GM06990 (cell line): ENCODE results near the gene OR4C45.
"Not testable (repeated sequence)": the region's sequence is repeated elsewhere in the genome, so short reads cannot be mapped to it uniquely, and the experiment has no call there.

Experiments used
- DNase-seq: peaks from one replicate; pipeline ENCODE4 v3.0.0-alpha.2; 2011; ENCODE audit not compliant: insufficient read length; ENCODE audit errors: extremely low read depth
- H3K27me3 ChIP-seq: replicated peaks from 2 replicates; pipeline ENCODE4 v1.6.0; 2011; ENCODE audit warnings: low read length; ENCODE audit not compliant: control insufficient read depth, insufficient read depth
- H3K36me3 ChIP-seq: 2 replicates; pipeline ENCODE4 v1.5.1; 2011; ENCODE audit warnings: low read length; ENCODE audit not compliant: control insufficient read depth, insufficient read depth
- H3K4me3 ChIP-seq: replicated peaks from 2 replicates; pipeline ENCODE4 v1.5.1; 2011; ENCODE audit warnings: low read depth, mild to moderate bottlenecking, control low read depth, low read length
- TF ChIP-seq, protein P1 (sequence below): IDR thresholded peaks from 2 replicates; pipeline ENCODE4 v1.5.1; 2011; ENCODE audit warnings: low read length, control low read depth, mild to moderate bottlenecking, inconsistent platforms; ENCODE audit not compliant: insufficient read depth, poor library complexity, severe bottlenecking

Gene OR4C45

DNA sequence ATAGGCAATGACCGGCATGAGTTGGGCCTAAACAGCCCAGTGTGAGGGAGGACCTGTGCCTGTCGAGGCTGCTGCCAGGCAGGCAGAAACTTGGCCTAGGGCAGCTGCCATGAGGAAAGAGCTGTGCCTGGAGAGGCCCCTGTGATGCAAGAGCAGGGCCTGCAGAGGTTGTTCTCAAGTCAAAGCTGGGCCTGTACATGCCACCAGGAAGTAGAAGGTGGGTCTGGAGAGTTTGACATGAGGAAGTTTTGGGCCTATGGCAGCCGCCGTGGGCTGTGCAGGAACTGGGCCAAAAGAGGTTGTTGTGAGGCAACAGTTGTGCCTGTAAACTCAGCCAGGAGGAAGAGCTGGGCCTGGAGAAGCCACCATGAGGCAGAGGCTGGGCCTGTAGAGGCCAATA, 43.2 kb downstream of the OR4C45 start:
- H3K27me3 ChIP-seq, result no peaks in the 10 kb centered on the region
- no peaks in the 10 kb centered on the region for H3K36me3 ChIP-seq
- TF ChIP-seq, protein P1, sequence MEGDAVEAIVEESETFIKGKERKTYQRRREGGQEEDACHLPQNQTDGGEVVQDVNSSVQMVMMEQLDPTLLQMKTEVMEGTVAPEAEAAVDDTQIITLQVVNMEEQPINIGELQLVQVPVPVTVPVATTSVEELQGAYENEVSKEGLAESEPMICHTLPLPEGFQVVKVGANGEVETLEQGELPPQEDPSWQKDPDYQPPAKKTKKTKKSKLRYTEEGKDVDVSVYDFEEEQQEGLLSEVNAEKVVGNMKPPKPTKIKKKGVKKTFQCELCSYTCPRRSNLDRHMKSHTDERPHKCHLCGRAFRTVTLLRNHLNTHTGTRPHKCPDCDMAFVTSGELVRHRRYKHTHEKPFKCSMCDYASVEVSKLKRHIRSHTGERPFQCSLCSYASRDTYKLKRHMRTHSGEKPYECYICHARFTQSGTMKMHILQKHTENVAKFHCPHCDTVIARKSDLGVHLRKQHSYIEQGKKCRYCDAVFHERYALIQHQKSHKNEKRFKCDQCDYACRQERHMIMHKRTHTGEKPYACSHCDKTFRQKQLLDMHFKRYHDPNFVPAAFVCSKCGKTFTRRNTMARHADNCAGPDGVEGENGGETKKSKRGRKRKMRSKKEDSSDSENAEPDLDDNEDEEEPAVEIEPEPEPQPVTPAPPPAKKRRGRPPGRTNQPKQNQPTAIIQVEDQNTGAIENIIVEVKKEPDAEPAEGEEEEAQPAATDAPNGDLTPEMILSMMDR, result no peak
- no peak overlapping the region for H3K4me3 ChIP-seq
- DNase-seq, result no peak

DNA sequence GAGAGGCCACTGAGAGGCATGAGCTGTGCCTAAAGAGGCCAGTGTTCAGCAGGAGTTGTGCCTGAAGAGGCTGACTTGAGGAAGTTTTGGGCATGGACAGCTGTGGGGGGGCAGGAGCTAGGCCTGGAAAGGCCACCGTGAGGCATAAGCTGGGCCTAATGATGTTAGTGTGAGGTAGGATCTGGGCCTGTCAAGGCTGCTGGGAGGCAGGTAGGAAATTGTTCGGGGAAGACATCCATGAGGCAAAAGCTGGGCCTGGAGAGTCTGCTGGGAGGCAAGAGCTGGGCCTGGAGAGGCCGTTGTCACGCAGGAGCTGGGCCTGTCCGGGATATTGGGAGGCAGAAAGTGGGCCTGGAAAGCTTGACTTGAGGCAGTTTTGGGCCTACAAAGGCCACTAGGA, 44.9 kb downstream of the OR4C45 start:
- DNase-seq, result no peak
- Histone ChIP-seq H3K36me3 (no peaks in the 10 kb centered on the region), H3K27me3 (no peaks in the 10 kb centered on the region), H3K4me3 (no peak overlapping the region)
- TF ChIP-seq, protein P1, result no peak

DNA sequence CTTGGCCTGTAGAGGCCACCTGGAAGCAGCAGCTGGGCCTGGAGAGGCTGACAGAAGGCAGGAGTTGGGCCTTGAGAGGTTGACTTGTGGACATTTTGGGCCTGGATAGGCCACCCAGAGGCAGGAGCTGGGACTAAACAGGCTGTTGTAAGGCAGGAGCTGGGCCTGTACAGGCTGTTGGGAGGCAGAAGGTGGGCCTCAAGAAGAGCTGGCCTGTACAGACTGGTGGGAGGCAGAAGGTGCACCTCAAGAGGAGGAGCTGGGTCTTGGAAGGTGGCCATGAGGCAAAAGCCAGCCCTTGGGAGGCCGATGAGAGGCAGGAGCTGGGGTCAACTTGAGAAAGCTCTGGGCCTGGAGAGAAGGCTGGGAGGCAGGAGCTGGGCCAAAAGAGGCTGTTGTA, 45.3 kb downstream of the OR4C45 start:
- Histone ChIP-seq H3K4me3 (no peak overlapping the region), H3K27me3 (no peaks in the 10 kb centered on the region), H3K36me3 (no peaks in the 10 kb centered on the region)
- no peak for DNase-seq
- TF ChIP-seq, protein P1, result no peak

DNA sequence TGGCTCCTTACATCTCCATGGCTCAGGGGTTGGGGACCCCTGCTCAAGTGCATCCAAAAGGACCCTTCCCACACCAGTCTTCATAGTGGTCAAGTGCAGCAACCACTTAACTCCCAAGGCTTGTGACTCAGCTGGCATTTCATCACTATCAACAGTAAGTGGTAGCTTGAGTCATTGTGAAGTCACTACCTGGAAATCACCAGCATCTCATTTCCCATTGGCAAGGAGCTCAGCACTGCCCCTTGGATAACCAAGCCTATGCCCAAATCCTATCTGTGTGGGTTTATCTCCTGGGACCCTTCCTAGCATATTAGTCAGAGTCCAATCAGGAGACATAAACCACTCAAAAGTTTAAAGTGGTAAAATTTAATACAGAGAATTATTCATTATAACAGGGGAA, 46.3 kb downstream of the OR4C45 start:
- H3K36me3 ChIP-seq, H3K27me3 ChIP-seq, DNase-seq, H3K4me3 ChIP-seq: not testable (repeated sequence)

DNA sequence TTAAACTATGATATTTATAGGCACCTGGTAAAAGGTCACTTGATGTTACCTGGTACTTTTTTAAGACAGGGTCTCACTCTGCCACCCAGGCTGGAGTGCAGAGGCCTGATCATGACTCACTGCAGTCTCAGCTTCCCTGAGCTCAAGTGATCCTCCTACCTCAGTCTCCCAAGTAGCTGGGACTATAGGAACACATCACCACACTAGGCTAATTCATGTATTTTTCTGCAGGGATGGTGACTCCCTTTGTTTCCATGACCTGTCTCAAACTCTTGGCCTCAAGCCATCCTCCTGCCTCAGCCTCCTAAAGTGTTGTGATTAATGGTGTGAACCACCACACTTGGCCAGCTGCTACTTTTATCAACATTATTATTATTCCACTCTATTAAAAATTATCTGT, 47.6 kb downstream of the OR4C45 start:
- no peaks in the 10 kb centered on the region for H3K27me3 ChIP-seq
- TF ChIP-seq, protein P1, result no peak
- H3K36me3 ChIP-seq, result no peaks in the 10 kb centered on the region
- H3K4me3 ChIP-seq, result no peak overlapping the region
- no peak for DNase-seq
